Omental fat pad (tissue), 4 donors: ENCODE data around the gene PDLIM7. TPM values are rescaled to one million over a fixed set of nuclear protein-coding genes. Genes with fewer than 3 reads are reported as not detected.
A peak's percentile ranks its signal among the peaks of the same experiment; 100 is the strongest.
"Not testable (repeated sequence)": the region's sequence is repeated elsewhere in the genome, so short reads cannot be mapped to it uniquely, and the experiment has no call there.

Experiments
- ATAC-seq: fragments of 150-250 bp; one replicate; pipeline ENCODE4 v1.9.1; 2016; ENCODE audit warnings: mild to moderate bottlenecking, moderate library complexity; ENCODE audit not compliant: low FRiP score
- DNase-seq: peaks from one replicate; pipeline ENCODE4 v3.0.0-alpha.2; 2019; ENCODE audit warnings: low spot score
- total RNA-seq, 4 donors: library from RNA; depleted of rRNA; stranded (reverse); fragments of >200 nt; gene quantifications; one replicate each; pipeline ENCODE4 v1.1.0, GENCODE V29; 2016
- TF ChIP-seq, protein P1 (sequence below), 3 donors: fragments of 450-650 bp; IDR thresholded peaks; one replicate each; pipeline ENCODE4 v1.5.1; 2016 to 2017; ENCODE audit warnings: antibody characterized with exemption in 3 of 3, mild to moderate bottlenecking in 3 of 3, moderate library complexity in 2 of 3

Gene PDLIM7
- total RNA-seq, 4 donors from 2014 or later, result 20.0 to 63.2 (median 34.2) TPM

- ATAC-seq (no peak), DNase-seq (no peak)
- TF ChIP-seq, protein P1, sequence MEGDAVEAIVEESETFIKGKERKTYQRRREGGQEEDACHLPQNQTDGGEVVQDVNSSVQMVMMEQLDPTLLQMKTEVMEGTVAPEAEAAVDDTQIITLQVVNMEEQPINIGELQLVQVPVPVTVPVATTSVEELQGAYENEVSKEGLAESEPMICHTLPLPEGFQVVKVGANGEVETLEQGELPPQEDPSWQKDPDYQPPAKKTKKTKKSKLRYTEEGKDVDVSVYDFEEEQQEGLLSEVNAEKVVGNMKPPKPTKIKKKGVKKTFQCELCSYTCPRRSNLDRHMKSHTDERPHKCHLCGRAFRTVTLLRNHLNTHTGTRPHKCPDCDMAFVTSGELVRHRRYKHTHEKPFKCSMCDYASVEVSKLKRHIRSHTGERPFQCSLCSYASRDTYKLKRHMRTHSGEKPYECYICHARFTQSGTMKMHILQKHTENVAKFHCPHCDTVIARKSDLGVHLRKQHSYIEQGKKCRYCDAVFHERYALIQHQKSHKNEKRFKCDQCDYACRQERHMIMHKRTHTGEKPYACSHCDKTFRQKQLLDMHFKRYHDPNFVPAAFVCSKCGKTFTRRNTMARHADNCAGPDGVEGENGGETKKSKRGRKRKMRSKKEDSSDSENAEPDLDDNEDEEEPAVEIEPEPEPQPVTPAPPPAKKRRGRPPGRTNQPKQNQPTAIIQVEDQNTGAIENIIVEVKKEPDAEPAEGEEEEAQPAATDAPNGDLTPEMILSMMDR (IDR thresholded peaks at IDR 0.05), result no peak
Observed at GRCh38 chr5:177538876-177539275, 41.5 kb upstream of the PDLIM7 start.

DNA sequence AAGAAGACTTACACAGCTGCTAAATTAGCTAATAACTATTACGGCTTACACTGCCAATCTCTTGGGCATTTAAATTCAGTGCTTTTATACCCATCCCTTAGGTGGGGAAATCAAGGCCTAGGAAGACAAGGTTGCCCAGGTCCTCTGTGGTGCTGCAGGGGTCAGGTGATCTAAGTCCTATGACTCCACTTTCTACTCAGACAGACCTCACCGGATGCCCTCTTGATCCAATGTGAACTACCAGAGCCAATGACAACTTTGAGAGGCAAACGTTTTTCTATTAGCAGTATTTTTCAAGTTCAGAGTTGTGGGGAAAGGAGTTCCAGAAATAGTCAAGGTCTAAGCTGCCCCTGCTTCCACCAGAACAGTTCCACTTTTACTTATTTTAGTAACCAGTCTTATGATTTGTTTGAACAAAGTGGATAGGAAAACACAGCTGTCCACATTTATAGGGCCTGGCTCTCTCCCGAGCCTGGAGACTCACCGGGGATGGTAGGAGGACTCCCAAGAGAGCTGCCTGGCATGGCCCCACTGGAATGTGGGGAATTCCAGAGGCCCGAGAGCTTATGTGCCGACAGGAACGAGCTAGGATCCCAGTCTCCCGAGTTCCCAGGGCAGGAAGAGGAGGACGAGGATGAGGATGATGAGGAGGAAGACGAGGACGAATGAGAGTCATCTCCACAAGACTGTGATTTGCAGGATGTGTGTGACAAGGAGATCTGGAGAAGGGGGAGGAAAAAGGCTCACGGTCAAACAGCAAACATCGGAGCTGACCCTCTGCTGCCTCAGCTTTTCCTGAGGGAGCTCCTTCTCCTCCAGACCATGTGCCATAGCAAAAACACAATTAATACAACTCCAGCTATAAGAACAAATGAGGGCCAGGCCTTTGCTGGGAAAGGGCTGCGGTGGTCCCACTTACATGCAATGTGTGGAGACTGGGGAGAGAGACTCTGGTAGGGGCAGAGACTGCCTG, 40.3 kb upstream of the PDLIM7 start:
- no peak for DNase-seq
- TF ChIP-seq, protein P1 (IDR thresholded peaks at IDR 0.05), result no peak
- peak; percentile 80 for ATAC-seq

GRCh38 chr5:177536386-177536785, 39.0 kb upstream of the PDLIM7 start:
- no peak for ATAC-seq
- TF ChIP-seq, protein P1 (IDR thresholded peaks at IDR 0.05), result no peak
- DNase-seq, result no peak

DNA sequence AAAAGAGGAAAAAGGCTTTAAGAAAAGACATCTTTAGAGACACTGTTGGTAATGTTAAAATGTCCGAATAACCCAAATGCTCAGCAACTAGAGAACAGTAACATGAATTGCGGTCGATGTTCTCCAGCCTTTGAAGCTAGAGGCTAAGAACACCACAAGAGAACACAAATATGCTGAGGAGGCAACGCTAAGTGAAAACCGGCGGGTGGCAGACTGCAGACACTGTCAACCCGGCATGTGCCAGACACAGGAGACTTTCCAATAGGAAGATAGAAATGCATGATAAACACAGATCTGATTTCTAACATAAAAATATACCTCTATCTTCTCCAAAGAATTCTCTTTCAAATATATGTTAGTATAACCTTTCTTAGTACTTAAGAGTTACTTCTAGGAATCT, 37.7 kb upstream of the PDLIM7 start:
- DNase-seq (no peak), ATAC-seq (no peak)
- TF ChIP-seq, protein P1 (IDR thresholded peaks at IDR 0.05), result no peak

GRCh38 chr5:177534433-177534832, 37.0 kb upstream of the PDLIM7 start:
- not testable (repeated sequence) for ATAC-seq, DNase-seq

GRCh38 chr5:177531209-177531940, 34.0 kb upstream of the PDLIM7 start:
- no peak for ATAC-seq
- no peak for DNase-seq
- TF ChIP-seq, protein P1 (IDR thresholded peaks at IDR 0.05), result no peak

GRCh38 chr5:177530638-177531037, 33.2 kb upstream of the PDLIM7 start:
- TF ChIP-seq, protein P1 (IDR thresholded peaks at IDR 0.05), result no peak
- ATAC-seq (no peak), DNase-seq (no peak)
